Measurements from ENCODE around the gene ZEB2. TPM values are rescaled to one million over a fixed set of nuclear protein-coding genes. Genes with fewer than 3 reads are reported as not detected.

Gene ZEB2
- total and polyA plus RNA-seq, 2 of the 13 experiments (the other 11 are each of a cell fraction or from before 2014, with no cell fraction given) = 0.07 TPM; not detected in 1

DNA sequence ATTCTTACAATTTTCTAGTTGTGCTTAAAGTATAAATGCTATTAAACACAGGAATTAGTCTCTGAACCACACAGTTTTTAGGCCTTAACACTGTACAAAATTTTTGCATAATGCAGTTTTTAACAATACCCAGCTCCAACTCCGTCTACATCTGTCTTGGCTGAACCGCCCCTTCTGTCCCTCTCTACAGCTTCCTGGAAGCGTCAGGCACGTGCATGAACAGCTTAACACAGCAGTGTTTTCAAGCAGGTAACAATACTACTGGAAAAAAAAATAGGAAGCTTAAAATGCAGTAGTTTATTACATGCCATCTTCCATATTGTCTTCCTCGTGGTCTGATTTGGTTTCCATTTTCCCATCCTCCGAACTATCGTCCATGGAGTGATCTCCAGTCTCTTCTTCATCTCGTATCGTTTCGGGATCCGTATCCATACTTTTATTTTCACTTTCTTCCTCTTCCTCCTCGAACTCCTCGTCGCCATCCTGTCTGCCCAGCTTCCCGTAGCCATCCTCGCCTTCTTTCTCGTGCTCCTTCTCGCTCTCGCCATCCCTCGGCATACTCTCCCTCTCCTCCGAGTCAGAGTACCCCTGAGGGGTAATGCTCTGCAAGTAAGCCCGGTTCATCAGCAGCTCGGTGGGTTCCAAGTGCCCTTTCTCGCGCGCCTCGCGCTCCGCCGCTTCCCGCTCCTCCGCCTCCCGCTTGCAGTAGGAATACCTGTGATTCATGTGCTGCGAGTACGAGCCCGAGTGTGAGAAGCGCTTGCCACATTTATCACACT, 130.6 kb downstream of the ZEB2 start:
- ChIA-PET CTCF (ENCODE audit: low intra/inter-chr PET ratio, low total read pairs) (no interaction called here), POLR2A (no interaction called here)
- Histone ChIP-seq H3K9ac (ENCODE audit: insufficient read depth, low read depth, low read length) (no peak overlapping the region), H3K4me1 (ENCODE audit: insufficient read depth, low read length) (peaks cover 9% of the 10 kb centered on the region), H3K4me2 (ENCODE audit: low read depth, low read length) (peak overlapping the region; percentile 60), H3K36me3 (replicated peaks in 1 of 2; ENCODE audit: control insufficient read depth in 1 of 2, insufficient read depth in 2 of 2, low read length in 2 of 2) (no peaks in the 10 kb centered on the region), H2AFZ (ENCODE audit: low read length) (no peak overlapping the region), H4K20me1 (ENCODE audit: insufficient read depth, low read length) (no peaks in the 10 kb centered on the region), H3K9me3 (ENCODE audit: low read length) (no peaks in the 10 kb centered on the region), H3K27me3 (ENCODE audit: control insufficient read depth in 1 of 2, insufficient read depth in 2 of 2, low read length in 2 of 2) (peaks cover 3 to 20% of the 10 kb centered on the region in 2 experiments; a peak in 3 of 5 replicates), H3K27ac (ENCODE audit: extremely low read length, insufficient read depth, low read length) (no peak overlapping the region), H3K4me3 (replicated peaks in 1 of 3; ENCODE audit: insufficient read depth in 1 of 3, low read depth in 2 of 3, low read length in 3 of 3) (peak overlapping the region in 1 of 3 experiments; percentile 43; a peak in 1 of 6 replicates), H3K79me2 (ENCODE audit: insufficient read depth, low read length) (no peaks in the 10 kb centered on the region)
- no peak for FAIRE-seq
- TF ChIP-seq SIN3B (IDR thresholded peaks at IDR 0.05; ENCODE audit: low read length) = no peak
- TF ChIP-seq ZNF235 (CRISPR knock-in tag; IDR thresholded peaks at IDR 0.05; ENCODE audit: borderline replicate concordance) = no peak
- 0 out of 2 replicates have a peak, but pooled peaks have one; percentile 39 for TF ChIP-seq ZNF274 (CRISPR knock-in tag; IDR thresholded peaks at IDR 0.05)
- TF ChIP-seq ZNF883 (CRISPR knock-in tag; IDR thresholded peaks at IDR 0.05; ENCODE audit: not compliant biosample characterization) = peak; percentile 38
- TF ChIP-seq, protein P1, sequence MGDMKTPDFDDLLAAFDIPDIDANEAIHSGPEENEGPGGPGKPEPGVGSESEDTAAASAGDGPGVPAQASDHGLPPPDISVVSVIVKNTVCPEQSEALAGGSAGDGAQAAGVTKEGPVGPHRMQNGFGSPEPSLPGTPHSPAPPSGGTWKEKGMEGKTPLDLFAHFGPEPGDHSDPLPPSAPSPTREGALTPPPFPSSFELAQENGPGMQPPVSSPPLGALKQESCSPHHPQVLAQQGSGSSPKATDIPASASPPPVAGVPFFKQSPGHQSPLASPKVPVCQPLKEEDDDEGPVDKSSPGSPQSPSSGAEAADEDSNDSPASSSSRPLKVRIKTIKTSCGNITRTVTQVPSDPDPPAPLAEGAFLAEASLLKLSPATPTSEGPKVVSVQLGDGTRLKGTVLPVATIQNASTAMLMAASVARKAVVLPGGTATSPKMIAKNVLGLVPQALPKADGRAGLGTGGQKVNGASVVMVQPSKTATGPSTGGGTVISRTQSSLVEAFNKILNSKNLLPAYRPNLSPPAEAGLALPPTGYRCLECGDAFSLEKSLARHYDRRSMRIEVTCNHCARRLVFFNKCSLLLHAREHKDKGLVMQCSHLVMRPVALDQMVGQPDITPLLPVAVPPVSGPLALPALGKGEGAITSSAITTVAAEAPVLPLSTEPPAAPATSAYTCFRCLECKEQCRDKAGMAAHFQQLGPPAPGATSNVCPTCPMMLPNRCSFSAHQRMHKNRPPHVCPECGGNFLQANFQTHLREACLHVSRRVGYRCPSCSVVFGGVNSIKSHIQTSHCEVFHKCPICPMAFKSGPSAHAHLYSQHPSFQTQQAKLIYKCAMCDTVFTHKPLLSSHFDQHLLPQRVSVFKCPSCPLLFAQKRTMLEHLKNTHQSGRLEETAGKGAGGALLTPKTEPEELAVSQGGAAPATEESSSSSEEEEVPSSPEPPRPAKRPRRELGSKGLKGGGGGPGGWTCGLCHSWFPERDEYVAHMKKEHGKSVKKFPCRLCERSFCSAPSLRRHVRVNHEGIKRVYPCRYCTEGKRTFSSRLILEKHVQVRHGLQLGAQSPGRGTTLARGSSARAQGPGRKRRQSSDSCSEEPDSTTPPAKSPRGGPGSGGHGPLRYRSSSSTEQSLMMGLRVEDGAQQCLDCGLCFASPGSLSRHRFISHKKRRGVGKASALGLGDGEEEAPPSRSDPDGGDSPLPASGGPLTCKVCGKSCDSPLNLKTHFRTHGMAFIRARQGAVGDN (CRISPR knock-in tag; IDR thresholded peaks at IDR 0.05) = peak; percentile 36
- TF ChIP-seq EZH2 (conservative IDR thresholded peaks at IDR 0.05; ENCODE audit: low read depth, low read length) = peak; percentile 67; the same call in 1 of the 2 replicates
- TF ChIP-seq TAF15 (IDR thresholded peaks at IDR 0.05; ENCODE audit: low read depth, low read length, poor library complexity, severe bottlenecking) = no peak
- TF ChIP-seq ZNF232 (CRISPR knock-in tag; IDR thresholded peaks at IDR 0.05; ENCODE audit: borderline replicate concordance) = no peak
- TF ChIP-seq FOXK2 (IDR thresholded peaks at IDR 0.05) = 0 out of 2 replicates have a peak, but pooled peaks have one; percentile 30
- TF ChIP-seq FOXC1 (CRISPR knock-in tag; IDR thresholded peaks at IDR 0.05; ENCODE audit: borderline replicate concordance) = 0 out of 2 replicates have a peak, but pooled peaks have one; percentile 53
- TF ChIP-seq ZNF33B (CRISPR knock-in tag; IDR thresholded peaks at IDR 0.05) = 0 out of 2 replicates have a peak, but pooled peaks have one; percentile 40
- TF ChIP-seq, protein P2, sequence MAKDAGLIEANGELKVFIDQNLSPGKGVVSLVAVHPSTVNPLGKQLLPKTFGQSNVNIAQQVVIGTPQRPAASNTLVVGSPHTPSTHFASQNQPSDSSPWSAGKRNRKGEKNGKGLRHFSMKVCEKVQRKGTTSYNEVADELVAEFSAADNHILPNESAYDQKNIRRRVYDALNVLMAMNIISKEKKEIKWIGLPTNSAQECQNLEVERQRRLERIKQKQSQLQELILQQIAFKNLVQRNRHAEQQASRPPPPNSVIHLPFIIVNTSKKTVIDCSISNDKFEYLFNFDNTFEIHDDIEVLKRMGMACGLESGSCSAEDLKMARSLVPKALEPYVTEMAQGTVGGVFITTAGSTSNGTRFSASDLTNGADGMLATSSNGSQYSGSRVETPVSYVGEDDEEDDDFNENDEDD (CRISPR knock-in tag; IDR thresholded peaks at IDR 0.05; ENCODE audit: borderline replicate concordance) = 0 out of 2 replicates have a peak, but pooled peaks have one; percentile 20
- no peak for TF ChIP-seq ELF1 (CRISPR knock-in tag; IDR thresholded peaks at IDR 0.05)
- no peak for TF ChIP-seq ZNF83 (CRISPR knock-in tag; IDR thresholded peaks at IDR 0.05; ENCODE audit: borderline replicate concordance)
- no peak for TF ChIP-seq PHF5A (CRISPR knock-in tag; IDR thresholded peaks at IDR 0.05; ENCODE audit: low read depth, unreplicated experiment)
- BruUV-seq (replicated peaks) = no TSS peak
- 28% methylated on average over 37 of the region's 37 CpGs for WGBS (ENCODE audit: low lambda C conversion rate)
- intact Hi-C loops (cut with micrococcal nuclease; ENCODE audit: unreplicated experiment) = no loop called here
- ATAC-seq = peak; percentile 69
- no peak for DNase-seq (ENCODE audit: low spot score)
- in situ Hi-C loops (cut with HindIII; ENCODE audit: extremely low pct_ligation_motif_present, low pct_unique_long_range_greater_than_20kb) = no loop called here

All from HepG2 (cell line).